NCI-H187 (cell line): Measurements from ENCODE around the gene SLC27A4.

ENCODE experiments used
- DNase-seq, 2 experiments: peaks; one replicate each; lab custom pipeline; 2025; lab: John Stamatoyannopoulos, UW

Gene SLC27A4

DNA sequence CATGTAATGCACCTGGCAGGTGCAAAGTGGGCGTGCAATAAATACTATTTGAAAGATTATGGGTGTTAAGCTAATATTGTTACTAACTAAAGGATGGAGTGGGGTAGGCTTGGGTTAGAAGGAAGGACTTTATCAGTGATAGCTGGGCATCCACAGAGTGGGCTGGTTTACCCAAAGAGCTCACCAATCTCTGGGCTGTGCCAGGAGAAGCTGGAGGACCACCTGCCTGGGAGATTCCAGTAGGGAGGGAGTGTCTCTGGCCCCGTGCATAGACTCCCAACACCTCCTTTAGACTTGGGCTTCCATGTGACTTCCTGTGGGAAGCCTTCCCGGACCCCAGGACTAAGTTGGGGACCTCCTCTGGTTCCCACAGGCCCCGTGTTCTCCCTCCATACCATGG is 25.2 kb downstream of the SLC27A4 start:
- no peak for DNase-seq

DNA sequence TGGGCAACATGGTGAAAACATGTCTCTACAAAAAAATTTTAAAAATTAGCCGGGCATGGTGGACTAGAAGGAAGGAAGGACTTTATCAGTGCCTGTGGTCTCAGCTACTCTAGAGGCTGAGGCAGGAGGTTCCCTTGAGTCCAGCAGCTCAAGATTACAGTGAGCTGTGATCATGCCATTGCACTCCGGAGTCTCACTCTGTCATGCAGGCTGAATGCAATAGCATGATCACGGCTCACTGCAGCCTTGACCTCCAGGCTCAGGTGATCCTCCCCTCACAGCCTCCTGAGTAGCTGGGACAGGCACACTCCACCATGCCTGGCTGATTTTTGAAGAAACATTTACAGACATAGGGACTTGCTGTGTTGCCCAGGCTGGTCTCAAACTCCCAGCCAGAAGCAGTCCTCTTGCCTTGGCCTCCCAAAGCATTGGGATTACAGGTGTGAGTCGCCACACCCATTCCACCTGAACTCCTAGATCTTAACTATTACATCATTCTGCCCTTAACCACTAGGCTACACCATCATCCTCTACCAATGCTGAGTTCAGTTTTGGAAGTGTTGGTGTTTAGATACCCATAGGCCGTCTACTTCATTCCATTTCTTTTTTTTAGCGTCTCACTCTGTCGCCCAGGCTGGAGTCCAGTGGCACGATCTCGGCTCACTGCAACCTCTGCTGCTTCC is 28.8 kb downstream of the SLC27A4 start:
- no peak for DNase-seq

DNA sequence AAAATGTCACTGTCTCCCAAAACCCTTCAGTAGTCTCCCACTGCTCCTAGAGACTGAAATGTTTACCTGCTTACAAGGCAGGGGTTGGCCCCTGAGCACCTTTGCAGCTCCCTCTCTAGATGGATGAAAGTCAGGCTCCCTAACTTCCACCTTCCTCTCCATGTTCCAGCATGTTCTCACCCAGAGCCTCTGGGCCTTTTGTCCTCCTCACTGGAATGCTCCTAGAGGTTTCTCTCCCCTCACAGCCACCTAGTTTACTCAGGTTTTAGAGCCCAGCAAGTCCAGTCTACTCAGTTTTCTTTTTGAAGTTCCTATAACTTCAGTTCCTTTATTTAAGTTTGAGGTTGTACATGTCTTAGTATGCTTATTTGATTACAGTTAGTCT is 30.0 kb downstream of the SLC27A4 start:
- DNase-seq = no peak

DNA sequence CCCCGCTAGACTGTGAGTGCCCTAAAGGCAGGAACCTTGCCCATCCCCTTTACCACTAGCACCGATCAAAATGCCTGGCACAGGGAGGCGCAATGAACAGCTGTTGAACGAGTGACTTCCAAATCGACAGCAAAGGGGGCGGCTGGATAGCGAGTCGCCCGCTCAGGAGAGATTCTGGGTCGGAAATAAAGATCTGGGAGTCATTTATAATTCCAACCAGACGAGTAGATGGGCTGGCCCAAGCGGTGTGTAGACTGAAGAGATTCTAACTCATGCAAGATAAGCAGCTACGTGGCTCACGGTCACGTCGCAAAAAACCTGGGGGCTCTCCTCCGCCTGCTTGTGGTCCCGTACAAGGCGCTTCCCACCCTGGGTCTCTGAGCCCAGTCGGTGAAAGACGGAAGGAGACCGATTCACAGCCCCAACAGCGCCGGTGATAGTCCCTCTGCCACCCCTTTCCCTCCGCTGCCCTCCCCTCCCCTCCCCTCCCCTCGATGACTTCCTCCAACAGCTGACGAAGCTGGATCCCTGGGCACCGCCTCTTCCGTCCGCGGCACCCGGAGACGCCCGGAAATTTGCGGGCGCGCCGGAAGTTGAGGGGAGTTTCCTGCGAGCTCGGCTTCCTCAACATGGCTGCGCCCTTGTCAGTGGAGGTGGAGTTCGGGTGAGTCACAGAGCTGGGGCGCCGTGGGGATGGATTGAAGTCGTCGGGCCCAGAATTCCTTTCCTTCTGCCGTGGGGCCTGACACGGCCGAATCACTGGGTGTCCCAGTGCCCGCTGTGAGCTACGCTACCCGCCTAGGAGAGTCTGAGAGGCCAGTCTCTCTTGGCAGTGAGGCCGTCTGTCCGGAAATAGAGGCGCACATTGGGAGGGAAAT is 30.7 kb downstream of the SLC27A4 start, which contains the start of gene URM1:
Gene URM1 (plus strand): TSS at position 623 of the 878 bp plus-strand sequence. CDS start 7 bp downstream, at position 630.
- DNase-seq = peak; percentile 58 to 78

DNA sequence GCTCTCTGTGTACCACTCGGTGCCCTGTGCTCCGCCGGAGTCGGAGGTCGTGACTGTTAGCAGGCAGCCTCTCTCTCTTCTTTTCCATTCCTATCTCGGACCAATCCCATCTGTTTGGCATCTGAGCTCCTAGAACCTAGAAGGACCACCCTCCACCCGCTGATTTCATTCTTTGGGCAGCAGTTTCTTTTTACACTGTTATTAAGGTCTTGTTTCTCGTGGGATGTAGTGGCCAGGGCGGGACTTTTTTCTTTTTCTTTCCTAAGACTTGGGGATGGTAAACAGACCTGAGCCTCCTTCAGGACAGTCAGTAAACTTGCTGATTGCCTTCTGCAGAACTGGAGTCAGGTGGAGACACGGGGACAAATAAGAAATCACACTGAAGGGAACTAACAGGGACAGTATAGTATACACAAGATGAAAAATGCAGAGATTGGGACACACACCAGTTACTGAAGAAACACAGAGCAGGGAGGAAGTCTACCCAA is 31.3 kb downstream of the SLC27A4 start:
- no peak for DNase-seq

DNA sequence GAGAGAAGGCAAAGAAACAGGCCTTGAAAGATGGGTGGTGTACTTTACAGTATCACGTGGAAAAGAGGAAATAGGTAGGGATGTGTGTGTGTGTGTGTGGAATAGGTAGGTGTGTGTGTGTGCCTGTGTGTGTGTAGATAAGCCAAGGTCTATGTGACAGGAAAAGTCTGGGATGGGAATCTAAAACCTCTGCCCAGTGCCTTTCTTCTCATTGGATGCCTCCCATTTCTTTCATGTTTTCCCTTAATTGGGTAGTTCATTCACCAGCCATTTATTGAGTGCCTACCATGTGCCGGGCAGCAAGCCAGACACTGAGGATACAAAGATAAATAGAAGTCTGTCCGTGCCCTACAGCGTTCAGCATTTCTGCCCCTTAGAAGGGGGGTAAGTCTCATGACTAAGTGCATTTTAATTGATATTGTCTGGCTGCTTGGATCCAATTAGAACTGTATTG is 31.9 kb downstream of the SLC27A4 start:
- no peak for DNase-seq

DNA sequence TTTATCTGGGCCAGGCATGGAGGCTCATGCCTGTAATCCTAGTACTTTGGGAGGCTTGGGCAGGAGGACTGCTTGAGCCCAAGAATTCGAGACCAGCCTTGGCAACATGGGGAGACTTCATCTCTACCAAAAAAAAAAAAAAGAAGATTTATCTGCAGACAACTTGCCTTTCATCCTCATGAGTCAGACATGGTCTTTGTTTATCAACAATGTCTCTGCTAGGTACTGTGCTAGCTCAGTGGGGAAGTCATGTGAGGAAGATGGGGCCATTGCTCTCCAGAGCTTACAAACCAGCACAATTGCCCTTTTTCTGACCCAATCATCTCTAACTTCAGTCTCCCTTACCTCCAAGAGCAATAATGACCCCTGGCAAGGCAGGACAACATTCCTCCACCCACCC is 32.5 kb downstream of the SLC27A4 start:
- DNase-seq = no peak

DNA sequence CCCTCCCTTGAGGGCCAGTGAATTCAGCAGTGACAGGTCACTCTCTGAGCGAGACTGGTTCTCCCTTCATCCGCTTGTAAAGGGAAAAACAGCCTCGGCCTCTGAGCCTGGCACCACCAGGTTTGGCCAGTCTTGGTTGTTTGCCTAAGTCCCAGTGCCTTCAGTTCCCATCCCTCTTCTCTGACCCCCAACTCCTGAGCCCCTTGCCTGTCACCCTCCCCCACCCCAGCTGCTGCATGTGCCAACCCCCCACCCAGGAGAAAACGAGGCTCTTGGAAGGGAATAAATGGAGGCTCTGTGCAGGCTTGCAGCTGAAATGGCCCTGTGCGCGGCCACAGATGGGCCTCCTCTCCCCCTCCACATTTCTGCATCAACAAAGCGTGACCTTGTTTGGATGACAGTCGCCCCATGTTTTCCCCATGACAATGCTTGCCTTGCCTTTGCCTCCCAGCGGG is 33.9 kb downstream of the SLC27A4 start:
- DNase-seq = no peak

DNA sequence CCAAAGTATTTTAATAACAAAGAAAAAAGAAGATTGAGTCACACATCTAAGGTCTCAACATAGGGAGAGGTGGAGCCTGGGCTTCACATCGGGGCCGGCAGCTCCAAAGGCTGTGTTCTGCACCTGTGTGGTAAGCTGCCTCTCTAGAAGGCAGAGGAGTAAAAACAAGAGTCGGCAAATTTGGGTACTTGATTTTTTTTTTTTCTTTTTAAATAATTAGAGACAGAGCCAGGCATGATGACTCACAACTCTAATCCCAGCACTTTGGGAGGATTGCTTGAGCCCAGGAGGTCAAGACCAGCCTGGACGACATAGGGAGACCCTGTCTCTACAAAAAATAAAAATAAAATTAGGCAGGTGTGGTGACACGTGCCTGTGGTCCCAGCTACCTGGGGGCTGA is 35.5 kb downstream of the SLC27A4 start:
- DNase-seq = no peak

DNA sequence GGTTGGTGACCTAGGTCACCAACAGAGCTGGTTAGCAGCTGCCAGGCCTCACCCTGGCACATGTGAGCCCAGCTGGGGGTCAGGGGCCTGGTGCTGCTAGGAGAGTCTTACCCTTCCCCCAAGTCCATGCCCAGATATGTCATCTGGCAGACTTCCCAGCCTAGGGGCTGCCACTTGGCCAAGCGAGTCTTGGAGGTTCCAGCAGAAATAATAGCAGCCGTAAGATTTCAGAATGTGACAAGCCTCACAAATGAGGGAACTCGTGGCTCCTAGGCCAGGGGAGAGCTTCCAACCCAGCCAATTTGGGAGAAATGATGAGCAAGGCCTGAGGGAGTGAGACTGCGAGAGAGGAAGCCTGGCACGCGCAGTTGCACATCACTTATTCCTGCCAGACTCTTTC is 41.9 kb downstream of the SLC27A4 start:
- no peak for DNase-seq

DNA sequence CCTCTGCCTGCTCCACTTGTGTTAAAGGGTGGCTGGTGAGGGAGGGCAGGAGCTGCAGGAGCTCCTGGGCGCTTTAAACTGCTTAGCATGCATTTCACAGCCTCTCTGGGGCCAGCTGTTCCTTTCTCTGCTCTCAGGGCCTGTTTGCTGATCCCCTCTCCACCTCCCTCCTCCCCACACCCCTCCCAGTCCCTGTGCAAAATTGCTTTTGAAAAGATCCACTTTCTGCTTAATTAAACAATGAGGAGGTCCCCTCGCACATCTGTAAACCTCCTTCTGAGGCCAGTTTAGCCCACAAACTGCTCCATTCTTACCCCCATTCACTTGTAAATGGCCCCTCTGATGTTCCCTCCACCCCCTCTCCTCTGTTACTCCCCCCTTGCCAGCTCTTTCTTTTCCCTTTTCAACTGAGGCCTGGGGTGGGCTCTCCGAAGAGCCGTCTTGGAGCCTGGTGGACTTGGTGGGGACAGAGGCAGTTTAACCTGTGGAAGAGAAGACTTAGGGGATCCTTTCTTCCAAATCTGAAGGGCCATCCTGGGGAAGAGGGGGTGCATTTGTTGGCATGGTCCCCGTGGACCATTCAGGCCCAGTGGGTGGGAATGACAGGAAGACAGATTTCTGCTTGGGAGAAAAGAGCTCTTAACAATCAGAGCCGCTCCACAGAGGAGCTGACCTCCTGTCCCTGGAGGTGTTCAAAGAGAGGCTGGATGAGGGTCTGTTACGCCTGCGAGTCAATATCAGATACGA is 42.9 kb downstream of the SLC27A4 start:
- no peak for DNase-seq

DNA sequence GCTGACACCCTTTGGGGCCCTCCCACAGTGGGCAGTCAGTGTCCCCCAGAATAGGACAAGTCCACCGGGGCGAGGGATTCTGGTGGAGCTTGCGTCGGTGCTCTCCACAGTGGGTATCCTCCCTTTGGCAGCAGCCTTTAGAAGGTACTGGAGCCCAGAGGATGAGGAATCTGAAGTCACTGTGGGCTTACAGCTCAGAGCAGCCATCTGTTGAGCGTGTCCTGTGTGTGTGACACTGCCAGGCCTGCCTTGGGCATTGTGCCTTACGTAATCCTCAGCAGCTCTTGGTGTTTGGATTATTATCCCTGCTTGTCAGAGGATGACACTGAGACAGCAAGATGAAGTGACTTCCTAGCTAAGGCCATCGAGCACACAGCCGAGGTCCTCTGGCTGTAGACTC is 43.5 kb downstream of the SLC27A4 start:
- DNase-seq = no peak

DNA sequence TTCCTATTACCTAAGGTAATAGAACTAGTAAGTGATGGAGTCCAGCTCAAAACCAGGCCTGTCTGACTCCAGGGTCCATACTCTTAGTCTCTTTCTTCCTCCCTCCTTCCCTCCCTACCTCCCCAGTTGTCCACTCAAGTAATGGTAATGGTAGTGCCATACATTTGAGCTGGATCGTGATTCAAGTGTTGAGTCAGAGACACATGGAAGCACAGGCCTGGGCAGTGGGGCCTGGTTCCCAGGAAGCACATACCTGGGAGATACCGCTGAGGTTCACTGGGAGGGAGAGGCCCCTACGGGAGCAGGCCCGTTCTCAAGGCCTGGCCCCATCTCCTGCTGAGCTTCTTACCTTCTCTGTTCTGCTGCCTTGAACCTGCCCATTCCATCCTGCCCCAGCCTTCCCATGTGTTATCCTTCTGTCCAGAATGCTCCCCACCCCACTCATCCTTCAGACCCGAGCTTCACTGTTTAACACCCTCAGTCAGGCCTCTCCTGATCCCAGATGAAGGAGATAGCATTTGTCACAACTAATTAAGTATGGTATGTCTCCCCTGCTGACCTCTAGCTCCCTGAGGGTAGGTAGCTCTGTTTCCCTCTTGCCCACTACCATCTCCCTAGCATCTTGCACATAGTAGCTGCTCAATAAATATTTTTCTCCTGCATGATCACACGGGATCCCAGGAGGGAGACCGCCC is 44.6 kb downstream of the SLC27A4 start:
- DNase-seq = no peak

DNA sequence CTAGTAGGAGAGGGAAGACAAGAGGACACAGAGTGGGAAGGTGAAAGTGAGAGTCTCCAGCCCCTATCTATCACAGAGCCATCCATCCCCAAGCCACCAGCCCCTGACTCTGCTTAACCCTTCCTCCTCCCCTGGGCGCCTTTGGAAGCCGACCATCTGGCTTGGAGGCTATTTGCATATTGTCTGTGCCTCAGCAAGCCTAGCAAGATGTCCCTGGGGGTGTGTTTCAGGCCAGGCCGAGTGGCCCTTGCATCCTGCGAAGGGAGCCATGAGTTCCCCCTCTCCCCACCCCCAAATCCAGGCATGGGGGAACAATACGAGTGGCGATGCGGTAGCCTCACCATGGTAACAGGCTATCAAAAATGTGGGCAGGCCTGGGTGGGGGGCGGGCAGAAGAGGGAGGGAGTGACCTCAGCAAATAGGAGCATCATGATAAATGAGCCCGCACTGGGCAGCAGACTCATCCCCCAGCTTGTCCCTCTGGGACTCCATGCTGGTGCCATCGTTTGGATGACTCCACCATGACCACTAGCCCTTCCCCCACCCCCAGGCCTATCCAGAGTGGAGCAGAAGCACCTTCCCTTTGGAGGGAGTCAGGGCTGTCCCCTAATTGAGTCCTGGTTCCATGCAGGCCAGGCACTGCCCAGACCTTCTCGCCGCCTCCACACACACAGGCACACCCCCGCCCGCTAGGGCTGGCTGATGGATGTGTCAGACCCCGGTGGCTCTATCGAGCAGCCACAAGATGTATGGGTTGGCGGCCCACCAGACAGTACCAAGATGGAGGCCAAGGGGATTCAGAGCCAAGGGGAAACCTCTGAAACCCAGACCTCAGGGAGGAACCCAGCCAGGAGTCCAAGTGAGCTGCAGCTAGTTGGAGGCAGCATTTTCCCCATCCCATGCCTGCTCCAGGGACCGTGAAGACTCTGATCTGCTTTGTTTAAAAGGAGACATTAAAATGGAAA is 45.5 kb downstream of the SLC27A4 start:
- no peak for DNase-seq

DNA sequence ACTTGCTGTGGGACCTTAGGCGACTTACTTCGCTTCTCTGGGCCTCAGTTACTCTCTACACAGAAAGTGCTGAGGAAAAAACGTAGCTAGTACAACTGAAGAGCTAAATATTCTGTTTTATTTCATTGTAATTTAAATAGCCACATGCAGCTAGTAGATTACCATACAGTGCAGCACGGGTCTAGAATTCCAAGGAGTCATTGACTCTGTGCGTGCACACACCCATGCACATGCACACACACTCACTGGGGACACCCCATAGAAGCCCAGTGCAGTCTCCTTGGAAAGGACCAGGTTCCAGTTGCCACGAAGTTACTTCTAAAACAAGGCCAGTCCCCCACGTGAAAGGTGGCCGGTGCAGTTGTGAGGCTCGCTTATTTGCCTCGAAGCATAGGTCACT is 47.8 kb downstream of the SLC27A4 start:
- no peak for DNase-seq

DNA sequence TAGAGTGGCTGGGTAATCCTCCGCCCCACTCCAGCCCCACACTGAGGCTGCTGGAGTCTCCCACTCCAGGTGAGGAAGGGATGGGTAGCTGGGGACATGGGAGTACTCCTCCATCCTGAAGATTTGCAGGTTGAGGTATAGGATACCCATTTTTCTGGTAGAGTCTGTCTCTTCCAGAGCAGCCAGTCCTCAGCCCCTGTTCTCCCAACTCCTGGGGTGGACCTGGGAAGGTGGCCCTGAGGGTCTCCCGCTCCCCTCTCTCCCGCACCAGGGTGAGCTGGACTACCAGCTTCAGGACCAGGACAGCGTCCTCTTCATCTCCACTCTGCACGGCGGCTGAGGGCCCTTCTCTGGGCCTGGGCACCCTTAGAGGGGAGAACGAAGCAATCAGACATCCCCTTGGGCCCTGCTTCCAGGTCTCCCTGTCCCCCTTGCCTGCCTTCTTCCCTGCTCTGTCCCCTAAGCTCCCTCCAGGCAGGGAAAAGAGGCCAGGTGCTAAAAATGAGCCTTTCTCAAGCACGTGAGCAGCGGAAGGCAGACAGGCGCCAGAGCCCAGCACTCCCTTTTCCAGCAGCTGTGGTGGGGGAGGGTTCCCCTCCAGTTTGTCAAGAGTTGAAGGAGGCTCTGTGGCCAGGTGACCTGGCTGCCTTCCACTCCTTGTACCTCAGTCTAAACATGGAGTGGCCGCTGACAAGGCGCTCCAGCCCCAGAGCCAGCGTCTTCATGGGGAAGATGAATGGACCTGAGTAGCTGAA is 49.2 kb downstream of the SLC27A4 start:
- peak; percentile 11 to 35 for DNase-seq

DNA sequence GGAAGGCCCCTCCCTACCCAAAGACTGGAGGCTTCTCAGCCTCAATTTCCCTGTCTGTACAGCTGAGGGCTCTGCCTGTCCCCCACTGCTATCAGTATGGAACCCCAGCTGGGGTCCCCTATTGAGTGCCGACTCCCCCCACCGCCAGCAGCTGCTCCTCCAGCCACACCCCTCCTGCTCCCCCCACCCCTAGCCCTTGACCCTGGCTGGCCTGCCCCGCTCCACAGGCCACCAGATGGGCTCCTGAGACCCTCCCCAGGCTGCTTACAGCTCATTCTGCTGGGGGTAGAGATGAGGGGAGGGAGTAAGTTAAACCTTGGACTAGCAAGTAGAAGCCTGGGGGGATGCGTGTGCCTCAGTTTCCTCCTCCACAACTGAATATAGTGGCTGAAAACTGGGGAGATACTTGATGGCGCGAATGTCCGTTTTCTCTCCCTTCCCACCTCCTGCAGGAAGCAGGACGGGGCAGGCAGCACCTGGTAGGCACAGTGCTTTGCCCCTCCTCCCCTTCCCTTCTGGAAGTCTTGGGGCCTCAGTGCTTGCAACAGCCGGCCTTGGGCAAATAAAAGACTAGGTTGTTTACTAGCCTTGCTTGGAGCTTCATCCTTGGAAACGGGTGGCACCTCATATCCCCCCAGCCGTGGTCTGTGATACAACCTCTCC is 50.0 kb downstream of the SLC27A4 start:
- no peak for DNase-seq

DNA sequence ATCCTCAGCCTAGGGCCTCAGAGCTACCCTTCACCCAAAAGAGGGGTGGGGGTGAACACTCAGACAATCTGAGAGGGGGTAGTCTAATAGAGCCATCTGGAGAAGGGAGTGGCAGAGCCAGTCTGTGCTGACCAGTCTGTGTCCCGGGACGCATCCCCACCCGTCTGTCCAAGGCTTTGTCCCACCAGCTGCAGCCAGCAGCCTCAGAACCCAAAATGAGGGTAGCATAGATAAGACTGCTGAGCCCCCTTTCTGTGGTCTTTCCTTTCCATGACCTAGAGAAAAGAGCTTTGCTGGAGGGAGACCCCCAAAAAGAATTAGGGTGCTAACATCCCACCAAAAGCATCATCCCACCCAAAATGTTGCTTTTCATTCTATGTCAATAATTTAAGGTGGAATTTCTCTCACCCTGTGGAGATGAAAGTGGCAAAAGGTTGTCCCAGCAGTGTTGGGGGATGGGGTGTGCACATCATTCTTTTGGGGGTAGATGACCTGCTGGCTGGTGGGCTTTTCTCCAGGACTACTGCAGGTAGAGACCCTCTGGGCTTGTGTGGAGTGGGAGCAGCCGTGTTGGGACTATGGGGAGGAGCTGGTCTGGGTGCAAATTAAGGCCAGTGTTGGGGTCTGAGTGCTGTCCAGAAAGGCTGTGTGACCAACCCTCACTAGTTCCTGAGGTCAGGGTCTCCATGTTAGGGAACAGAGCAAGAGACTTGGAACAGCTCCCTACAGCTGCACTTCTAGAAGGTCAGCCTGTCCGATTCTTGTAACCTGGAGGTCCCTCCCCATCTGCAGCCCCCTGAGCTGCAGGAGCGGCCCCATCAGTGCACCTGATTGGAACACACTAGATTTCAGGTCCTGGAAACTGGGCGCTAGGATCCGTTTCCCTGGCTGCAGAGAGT is 50.7 kb downstream of the SLC27A4 start:
- no peak for DNase-seq
